Inflammatory macrophage treated with lipopolysaccharide for 4 hours (primary cell): Measurements from ENCODE around the gene FOXK2.

ENCODE experiments used
- DNase-seq: peaks from one replicate; pipeline ENCODE4 v3.0.0-alpha.2; 2020

Gene FOXK2

GRCh38 chr17:82518826-82519810, at the start of gene FOXK2:
FOXK2 (plus strand) TSS chr17:82519732; CDS start chr17:82519889, 157 bp downstream.
- DNase-seq = peak; percentile 96

- DNase-seq = no peak
These were observed 49.5 kb upstream of the FOXK2 start for GRCh38 chr17:82470065-82470464.

DNA sequence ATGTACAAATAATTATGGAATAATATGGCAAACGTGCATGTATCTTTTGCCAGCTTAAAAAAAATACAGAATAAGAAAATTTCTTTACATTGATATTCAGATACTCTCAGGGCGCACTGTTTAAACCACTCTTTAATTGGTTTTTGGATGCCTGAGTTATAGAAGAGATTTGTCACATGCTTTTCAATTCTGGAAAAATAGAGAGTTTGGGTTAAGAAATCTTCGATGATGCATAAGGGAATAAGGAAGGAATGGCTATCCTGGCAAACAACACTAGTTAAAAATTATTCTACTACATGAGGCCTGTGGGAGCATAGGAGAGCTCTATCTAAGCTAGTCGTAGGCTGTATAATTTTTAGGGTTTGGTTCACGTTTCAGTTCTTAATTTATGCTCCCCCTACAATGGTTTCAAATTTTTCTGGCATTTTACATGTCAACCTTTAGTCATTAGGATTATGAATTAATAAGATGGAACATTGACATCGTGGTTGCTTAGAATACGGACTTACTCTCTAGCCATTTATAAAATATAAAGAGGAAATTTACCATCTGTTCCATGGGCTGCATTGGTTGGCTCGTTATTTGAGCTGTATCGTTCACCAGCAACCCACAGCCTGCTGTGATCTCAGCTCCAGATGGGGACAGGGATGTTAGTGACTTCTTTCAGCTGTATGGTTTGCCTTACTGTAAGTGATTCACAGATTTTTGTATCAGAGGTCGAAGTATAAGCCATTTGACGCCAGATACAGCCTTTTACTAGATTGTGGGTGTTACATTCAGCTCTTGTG, 45.1 kb upstream of the FOXK2 start:
- DNase-seq = no peak

DNA sequence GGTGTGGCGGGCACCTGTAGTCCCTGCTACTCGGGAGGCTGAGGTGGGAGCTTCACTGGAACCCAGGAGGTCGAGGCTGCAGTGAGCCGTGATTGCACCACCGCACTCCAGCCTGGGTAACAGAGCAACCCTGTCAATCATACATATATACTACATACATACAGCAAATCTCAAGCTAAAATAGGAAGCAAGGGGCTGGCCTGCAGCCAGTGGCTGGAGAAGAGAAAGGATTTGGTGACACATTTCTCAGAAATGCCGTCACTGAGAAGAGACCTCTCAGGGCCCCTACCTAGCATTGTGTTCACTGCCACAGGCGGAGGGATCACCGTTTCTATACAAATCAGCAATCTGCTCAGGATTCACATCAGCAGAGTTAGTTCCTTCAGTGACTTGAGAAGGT, 44.1 kb upstream of the FOXK2 start:
- no peak for DNase-seq

- DNase-seq = no peak
These were observed 41.6 kb upstream of the FOXK2 start for GRCh38 chr17:82477934-82478333.

DNA sequence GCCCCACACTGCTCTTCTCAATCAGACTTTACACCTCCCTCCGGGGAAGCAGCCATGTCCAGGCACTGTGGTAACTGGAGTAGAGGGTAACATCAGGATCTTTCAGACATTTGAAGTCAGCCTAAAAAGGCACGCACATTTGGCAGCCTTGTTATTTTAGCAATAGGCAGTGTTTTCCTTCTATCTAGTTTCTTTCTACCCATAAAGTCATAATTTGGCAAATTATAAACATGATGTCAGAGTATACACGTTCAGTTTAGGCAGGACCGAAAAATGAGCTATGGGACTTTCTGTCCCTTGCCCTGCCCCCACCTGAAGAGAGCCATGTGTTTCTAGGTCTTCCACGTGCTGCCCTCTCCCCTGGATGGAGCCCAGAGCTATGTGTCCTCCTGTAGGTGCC, 39.9 kb upstream of the FOXK2 start:
- DNase-seq = no peak

DNA sequence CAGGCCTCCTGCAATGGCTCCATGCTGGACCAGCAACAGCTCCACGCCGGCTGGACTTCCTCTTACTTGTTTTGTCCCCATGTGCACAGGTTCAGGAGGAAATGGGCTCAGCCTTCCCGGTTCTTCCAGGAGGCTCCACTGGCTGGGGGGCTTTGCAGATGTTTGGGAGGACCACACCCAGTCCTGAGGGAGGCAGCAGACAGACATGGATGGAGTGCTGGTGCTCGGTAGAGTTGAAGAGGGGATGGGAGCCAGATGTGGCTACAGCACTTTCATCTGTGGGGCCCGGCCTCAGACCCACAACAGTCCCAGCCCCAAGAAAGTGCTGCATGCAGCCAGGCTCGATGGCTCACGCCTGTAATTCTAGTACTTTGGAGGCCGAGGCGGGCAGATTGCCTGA, 39.2 kb upstream of the FOXK2 start:
- no peak for DNase-seq

GRCh38 chr17:82483204-82483660, 36.3 kb upstream of the FOXK2 start:
- DNase-seq = no peak

- no peak for DNase-seq
These were observed 35.7 kb upstream of the FOXK2 start for GRCh38 chr17:82483836-82484235.

DNA sequence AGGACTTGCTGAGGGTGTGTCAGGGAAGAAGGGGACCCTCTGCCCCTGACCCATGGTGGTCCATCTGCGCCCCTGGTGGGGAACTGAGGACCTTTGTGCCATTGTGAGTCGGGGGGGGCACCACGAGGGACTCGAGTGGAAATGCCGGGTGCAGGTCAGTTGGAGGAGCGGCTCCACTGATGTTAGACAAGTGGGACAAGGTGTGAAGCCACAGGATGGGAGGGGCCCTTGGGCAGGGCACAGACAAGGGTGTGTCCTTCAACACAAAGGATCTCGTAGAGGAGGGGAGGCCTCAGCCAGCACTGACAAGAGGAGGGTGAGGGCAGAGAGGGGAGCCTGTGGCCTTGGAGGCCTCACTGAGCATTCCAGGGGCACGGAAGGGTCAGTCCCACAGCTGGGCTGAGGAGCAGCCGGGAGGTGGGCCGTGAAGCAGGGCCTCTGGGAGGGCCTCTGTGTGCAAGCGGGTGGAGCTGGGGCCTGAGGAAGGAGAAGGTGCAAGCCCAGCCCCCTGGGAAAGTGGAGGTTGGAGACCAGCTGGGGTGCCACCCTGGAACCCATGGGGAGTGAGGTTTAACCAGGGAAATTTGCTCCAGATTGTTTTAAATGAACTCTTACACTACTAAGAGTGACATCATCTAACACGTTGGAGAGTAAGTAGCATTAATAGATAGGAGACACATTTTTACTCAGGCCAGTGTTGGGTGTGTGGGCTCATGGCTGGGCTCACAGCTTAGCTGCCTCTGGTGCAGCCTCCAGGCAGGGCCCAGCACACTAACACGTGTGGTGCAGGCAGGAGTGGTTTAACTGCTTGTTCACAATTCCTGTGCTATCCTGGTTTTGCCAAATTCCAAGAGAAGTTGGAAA, 33.1 kb upstream of the FOXK2 start:
- DNase-seq = no peak

GRCh38 chr17:82487910-82488309, 31.6 kb upstream of the FOXK2 start:
- DNase-seq = no peak

DNA sequence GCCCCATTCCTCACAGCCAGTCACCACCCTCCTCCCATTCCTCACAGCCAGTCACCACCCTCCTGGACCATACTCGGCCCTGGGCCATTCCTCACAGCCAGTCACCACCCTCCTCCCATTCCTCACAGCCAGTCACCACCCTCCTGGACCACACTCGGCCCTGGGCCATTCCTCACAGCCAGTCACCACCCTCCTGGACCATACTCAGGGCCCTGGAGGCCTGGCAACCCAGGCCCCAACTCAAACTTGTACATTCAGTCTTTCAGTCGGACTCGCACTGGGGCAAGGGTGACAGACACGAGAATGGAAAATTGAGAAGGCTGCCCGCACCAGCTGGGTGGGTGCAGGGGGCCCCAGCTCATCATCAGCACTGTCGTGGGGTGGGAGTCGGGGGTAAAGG, 30.4 kb upstream of the FOXK2 start:
- DNase-seq = no peak

DNA sequence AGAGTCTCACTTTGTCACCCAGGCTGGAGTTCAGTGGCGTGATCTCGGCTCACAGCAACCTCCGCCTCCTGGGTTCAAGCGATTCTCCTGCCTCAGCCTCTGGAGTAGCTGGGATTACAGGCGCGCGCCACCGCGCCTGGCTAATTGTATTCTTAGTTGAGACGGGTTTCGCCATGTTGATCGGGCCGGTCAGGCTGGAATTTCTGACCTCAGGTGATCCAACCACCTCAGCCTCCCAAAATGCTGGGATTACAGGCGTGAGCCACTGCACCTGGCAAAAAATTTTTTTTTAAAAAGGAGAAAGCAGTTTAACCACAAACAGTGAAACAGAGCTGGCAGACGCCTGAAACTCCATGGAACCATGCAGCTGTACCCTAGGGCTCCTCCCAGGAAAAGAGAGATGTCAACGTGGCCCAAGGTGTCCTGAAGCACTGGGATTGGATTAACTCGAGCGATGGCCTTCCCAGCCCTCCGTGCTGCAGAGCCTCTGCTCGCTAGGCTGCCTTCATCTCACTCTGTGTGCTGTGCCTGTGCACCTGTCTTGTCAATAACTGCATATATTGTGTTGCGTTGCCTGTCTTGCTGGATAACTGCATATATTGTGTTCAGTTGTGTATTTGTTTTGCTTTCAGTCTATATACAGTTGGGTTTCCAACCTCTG, 29.6 kb upstream of the FOXK2 start:
- DNase-seq = no peak

DNA sequence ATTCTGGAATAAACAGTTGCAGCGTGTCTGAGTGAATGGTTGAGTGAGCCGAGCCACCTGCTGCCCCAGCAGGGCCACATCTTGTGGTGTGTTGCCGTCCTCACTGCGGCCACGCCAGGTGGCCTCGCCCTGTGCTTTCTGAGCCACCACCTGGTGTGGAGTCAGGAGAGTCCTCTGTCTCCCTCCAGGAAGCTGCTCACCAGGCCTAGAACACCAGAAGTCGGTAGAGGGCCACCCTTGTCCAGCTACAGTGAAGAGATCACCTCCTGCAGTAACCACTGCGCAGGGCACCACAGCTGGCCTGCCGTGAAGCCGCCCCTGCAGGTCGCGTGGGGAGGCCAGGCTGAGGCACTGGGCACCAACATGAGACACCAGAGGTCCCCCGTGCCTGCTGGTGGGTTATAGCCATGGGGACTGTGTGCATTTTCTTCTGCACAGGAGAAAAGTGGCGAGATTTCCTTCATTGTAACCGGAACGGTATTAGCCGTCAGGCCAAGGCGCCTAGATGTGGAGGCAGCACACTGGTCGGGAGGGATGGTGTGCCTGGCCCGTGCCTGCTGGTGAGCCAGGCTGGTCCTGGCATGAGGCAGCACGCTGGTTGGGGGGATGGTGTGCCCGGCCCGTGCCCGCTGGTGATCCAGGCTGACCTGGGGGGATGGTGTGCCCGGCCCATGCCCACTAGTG, 28.9 kb upstream of the FOXK2 start:
- DNase-seq = no peak

- no peak for DNase-seq
These were observed 28.4 kb upstream of the FOXK2 start for GRCh38 chr17:82491196-82491530.

- DNase-seq = no peak
These were observed 28.0 kb upstream of the FOXK2 start for GRCh38 chr17:82491533-82491932.

GRCh38 chr17:82492643-82493225, 26.8 kb upstream of the FOXK2 start:
- no peak for DNase-seq

DNA sequence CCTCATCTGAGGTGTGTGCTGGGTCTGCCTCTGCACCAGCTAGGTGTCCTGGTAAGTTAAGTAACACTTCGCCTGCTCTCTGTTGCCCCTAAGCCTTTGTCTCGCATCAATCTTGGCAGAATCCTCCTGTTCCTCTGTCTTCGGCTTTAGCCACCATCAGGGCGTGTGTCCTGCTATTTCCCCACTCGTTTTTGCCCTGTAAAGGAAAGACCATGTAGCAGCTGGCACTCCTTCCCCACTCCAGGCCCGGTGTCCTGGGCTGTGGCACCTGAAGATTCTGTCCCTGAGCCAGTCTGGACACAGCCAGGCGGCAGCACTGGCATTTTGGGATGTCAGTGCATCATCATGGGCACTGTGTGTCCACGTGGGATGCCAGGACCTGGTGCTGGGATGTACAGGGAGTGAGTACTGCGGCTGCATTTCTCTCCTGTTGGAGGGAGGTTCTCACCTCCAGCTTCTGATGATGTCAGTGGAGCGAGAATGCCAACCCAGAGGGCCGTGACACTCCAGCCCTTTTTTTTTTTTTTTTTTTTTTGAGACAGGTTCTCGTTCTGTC, 26.2 kb upstream of the FOXK2 start:
- no peak for DNase-seq

GRCh38 chr17:82494236-82495055, 25.1 kb upstream of the FOXK2 start:
- DNase-seq = peak; percentile 88
